ENCODE results near the gene ABCC10. TPM values are rescaled to one million over a fixed set of nuclear protein-coding genes. Genes with fewer than 3 reads are reported as not detected.

The ABCC10 gene
- polyA plus RNA-seq, 1 donor from 2014 or later: 22.4 TPM

DNA sequence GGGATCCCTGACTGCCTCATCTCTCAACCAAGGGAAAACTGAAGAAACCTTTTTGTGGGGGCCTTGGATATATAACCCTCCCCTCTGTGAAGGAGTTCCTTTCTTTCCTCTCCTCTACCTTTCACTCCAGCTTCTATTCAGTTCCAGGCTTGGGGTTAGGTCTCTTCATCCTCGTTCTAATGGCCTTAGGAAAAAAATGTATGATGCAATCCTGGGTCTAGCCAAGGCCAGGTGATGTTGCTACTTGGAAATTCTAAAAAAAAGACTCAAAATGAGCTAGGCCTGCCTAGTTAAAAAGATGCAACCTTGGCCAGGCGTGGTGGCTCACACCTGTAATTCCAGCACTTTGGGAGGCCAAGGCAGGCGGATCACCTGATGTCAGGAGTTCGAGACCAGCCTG lies 7.6 kb downstream of the ABCC10 start:
- H2AFZ ChIP-seq (ENCODE audit: low read depth, low read length): no peak overlapping the region
- H3K9me3 ChIP-seq (ENCODE audit: low read length): no peaks in the 10 kb centered on the region
- H3K4me2 ChIP-seq (ENCODE audit: low read length): no peak overlapping the region
- H4K20me1 ChIP-seq (ENCODE audit: insufficient read depth): no peaks in the 10 kb centered on the region
- H3K27me3 ChIP-seq (ENCODE audit: insufficient read depth, low read depth, low read length): no peaks in the 10 kb centered on the region
- H3K9me2 ChIP-seq (ENCODE audit: insufficient read depth, low read length): no peaks in the 10 kb centered on the region
- TF ChIP-seq, protein P1, sequence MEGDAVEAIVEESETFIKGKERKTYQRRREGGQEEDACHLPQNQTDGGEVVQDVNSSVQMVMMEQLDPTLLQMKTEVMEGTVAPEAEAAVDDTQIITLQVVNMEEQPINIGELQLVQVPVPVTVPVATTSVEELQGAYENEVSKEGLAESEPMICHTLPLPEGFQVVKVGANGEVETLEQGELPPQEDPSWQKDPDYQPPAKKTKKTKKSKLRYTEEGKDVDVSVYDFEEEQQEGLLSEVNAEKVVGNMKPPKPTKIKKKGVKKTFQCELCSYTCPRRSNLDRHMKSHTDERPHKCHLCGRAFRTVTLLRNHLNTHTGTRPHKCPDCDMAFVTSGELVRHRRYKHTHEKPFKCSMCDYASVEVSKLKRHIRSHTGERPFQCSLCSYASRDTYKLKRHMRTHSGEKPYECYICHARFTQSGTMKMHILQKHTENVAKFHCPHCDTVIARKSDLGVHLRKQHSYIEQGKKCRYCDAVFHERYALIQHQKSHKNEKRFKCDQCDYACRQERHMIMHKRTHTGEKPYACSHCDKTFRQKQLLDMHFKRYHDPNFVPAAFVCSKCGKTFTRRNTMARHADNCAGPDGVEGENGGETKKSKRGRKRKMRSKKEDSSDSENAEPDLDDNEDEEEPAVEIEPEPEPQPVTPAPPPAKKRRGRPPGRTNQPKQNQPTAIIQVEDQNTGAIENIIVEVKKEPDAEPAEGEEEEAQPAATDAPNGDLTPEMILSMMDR (IDR thresholded peaks at IDR 0.05; ENCODE audit: poor library complexity, severe bottlenecking): no peak
- TF ChIP-seq RAD21 (conservative IDR thresholded peaks at IDR 0.05) (no peak), TAF1 (IDR thresholded peaks at IDR 0.05; ENCODE audit: low read depth) (no peak), SMC3 (conservative IDR thresholded peaks at IDR 0.05; ENCODE audit: poor library complexity) (no peak), EP300 (conservative IDR thresholded peaks at IDR 0.05; ENCODE audit: poor library complexity, severe bottlenecking) (no peak), MXI1 (conservative IDR thresholded peaks at IDR 0.05; ENCODE audit: poor library complexity, severe bottlenecking) (no peak), EZH2 (IDR thresholded peaks at IDR 0.05; ENCODE audit: borderline replicate concordance, insufficient read depth, low read length, poor library complexity, severe bottlenecking) (no peak), POLR2AphosphoS5 (IDR thresholded peaks at IDR 0.05) (no peak)
- TF ChIP-seq, protein P2, sequence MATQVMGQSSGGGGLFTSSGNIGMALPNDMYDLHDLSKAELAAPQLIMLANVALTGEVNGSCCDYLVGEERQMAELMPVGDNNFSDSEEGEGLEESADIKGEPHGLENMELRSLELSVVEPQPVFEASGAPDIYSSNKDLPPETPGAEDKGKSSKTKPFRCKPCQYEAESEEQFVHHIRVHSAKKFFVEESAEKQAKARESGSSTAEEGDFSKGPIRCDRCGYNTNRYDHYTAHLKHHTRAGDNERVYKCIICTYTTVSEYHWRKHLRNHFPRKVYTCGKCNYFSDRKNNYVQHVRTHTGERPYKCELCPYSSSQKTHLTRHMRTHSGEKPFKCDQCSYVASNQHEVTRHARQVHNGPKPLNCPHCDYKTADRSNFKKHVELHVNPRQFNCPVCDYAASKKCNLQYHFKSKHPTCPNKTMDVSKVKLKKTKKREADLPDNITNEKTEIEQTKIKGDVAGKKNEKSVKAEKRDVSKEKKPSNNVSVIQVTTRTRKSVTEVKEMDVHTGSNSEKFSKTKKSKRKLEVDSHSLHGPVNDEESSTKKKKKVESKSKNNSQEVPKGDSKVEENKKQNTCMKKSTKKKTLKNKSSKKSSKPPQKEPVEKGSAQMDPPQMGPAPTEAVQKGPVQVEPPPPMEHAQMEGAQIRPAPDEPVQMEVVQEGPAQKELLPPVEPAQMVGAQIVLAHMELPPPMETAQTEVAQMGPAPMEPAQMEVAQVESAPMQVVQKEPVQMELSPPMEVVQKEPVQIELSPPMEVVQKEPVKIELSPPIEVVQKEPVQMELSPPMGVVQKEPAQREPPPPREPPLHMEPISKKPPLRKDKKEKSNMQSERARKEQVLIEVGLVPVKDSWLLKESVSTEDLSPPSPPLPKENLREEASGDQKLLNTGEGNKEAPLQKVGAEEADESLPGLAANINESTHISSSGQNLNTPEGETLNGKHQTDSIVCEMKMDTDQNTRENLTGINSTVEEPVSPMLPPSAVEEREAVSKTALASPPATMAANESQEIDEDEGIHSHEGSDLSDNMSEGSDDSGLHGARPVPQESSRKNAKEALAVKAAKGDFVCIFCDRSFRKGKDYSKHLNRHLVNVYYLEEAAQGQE (IDR thresholded peaks at IDR 0.05; ENCODE audit: borderline replicate concordance): no peak
- H3K36me3 ChIP-seq (ENCODE audit: insufficient read depth, low read length): no peaks in the 10 kb centered on the region
- H3K27ac ChIP-seq (ENCODE audit: low read length): no peak overlapping the region
- H3K79me2 ChIP-seq (replicated peaks; ENCODE audit: insufficient read depth, low read length): no peaks in the 10 kb centered on the region
- no peak overlapping the region for H3K9ac ChIP-seq (ENCODE audit: low read length)
- H3K4me3 ChIP-seq (ENCODE audit: low read length): no peak overlapping the region
- no peaks in the 10 kb centered on the region for H3F3A ChIP-seq (ENCODE audit: insufficient read depth, low read length, poor library complexity, severe bottlenecking)

DNA sequence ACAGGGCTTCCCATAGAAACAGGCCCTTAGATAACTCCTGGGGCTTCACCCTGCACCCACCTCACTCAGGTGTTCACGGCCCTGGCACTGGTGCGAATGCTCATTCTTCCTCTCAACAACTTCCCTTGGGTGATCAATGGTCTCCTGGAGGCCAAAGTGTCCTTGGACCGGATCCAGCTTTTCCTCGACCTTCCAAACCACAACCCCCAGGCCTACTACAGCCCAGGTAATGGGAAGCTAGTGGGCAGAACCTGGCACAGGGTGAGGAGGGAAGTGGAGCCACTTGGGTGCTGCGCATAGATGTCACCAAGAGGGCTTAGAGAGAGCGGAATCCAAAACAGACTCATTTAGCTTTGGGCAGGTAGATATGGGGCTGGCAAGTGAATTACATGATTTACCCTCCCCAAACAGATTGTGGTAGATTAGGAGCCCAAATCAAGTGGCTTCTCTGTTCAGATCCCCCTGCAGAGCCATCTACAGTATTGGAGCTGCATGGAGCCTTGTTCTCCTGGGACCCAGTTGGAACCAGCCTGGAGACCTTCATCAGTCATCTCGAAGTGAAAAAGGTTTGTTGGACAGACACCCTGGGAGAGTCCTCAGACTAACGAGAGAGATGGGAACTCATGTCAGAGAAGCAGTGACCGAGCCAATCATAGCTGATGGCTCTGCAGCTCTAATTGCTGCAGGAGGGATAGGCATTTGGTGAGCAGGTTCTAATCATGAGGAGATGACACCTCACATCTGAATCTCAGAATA lies 8.5 kb downstream of the ABCC10 start:
- Histone ChIP-seq H4K20me1 (ENCODE audit: insufficient read depth) (no peaks in the 10 kb centered on the region), H3K9ac (ENCODE audit: low read length) (no peak overlapping the region), H3K79me2 (replicated peaks; ENCODE audit: insufficient read depth, low read length) (no peaks in the 10 kb centered on the region), H3K36me3 (ENCODE audit: insufficient read depth, low read length) (no peaks in the 10 kb centered on the region), H2AFZ (ENCODE audit: low read depth, low read length) (no peak overlapping the region), H3K27me3 (ENCODE audit: insufficient read depth, low read depth, low read length) (no peaks in the 10 kb centered on the region), H3K9me3 (ENCODE audit: low read length) (no peaks in the 10 kb centered on the region), H3K4me3 (ENCODE audit: low read length) (no peak overlapping the region), H3F3A (ENCODE audit: insufficient read depth, low read length, poor library complexity, severe bottlenecking) (no peaks in the 10 kb centered on the region), H3K27ac (ENCODE audit: low read length) (no peak overlapping the region), H3K4me2 (ENCODE audit: low read length) (no peak overlapping the region), H3K9me2 (ENCODE audit: insufficient read depth, low read length) (no peaks in the 10 kb centered on the region)
- TF ChIP-seq POLR2AphosphoS5 (IDR thresholded peaks at IDR 0.05): no peak
- TF ChIP-seq SMC3 (conservative IDR thresholded peaks at IDR 0.05; ENCODE audit: poor library complexity): no peak
- no peak for TF ChIP-seq RAD21 (conservative IDR thresholded peaks at IDR 0.05)
- TF ChIP-seq TAF1 (IDR thresholded peaks at IDR 0.05; ENCODE audit: low read depth): no peak
- TF ChIP-seq, protein P2 (IDR thresholded peaks at IDR 0.05; ENCODE audit: borderline replicate concordance): no peak
- no peak for TF ChIP-seq EZH2 (IDR thresholded peaks at IDR 0.05; ENCODE audit: borderline replicate concordance, insufficient read depth, low read length, poor library complexity, severe bottlenecking)
- TF ChIP-seq EP300 (conservative IDR thresholded peaks at IDR 0.05; ENCODE audit: poor library complexity, severe bottlenecking): no peak
- no peak for TF ChIP-seq MXI1 (conservative IDR thresholded peaks at IDR 0.05; ENCODE audit: poor library complexity, severe bottlenecking)
- TF ChIP-seq, protein P1 (IDR thresholded peaks at IDR 0.05; ENCODE audit: poor library complexity, severe bottlenecking): no peak

Measured in neural cell (in vitro differentiated cells).